ENCODE measurements around the gene CCR6. TPM values are rescaled to one million over a fixed set of nuclear protein-coding genes. Genes with fewer than 3 reads are reported as not detected.

Gene CCR6
- total RNA-seq, 4 donors from 2014 or later: 1.3 TPM; not detected in 3

GRCh38 chr6:167157863-167158262, 35.0 kb downstream of the CCR6 start, which contains the start of gene GPR31:
Gene GPR31 (minus strand): TSS chr6:167157980. CDS start chr6:167157831, 149 bp downstream.
- 74 to 83% methylated on average over 2 to 4 of the region's 4 CpGs for WGBS, 2 donors (ENCODE audit: low coverage in 1 of 2)
- intact Hi-C loops (cut with DNase I; ENCODE audit: low total_unique reads) (no loop called here), in situ Hi-C loops (cut with MboI; ENCODE audit: low pct_ligation_motif_present in 1 of 4, low pct_unique_long_range_greater_than_20kb in 1 of 4, low sequenced_read_pairs in 3 of 4) (no loop called here)
- TF ChIP-seq POLR2AphosphoS5 (IDR thresholded peaks at IDR 0.05) (no peak), POLR2A (IDR thresholded peaks at IDR 0.05) (no peak), EP300 (IDR thresholded peaks at IDR 0.05; ENCODE audit: low read depth) (no peak), CTCF (IDR thresholded peaks at IDR 0.05) (no peak)
- H3K4me1 ChIP-seq: no peaks in the 10 kb centered on the region
- no peaks in the 10 kb centered on the region for H3K36me3 ChIP-seq
- no peak within 1 kb of the TSS for H3K4me3 ChIP-seq
- H3K27me3 ChIP-seq: no peaks in the 10 kb centered on the region
- H3K9me3 ChIP-seq: no peaks in the 10 kb centered on the region
- H3K27ac ChIP-seq: no peak within 1 kb of the TSS
- DNase-seq: no peak

- TF ChIP-seq POLR2A (IDR thresholded peaks at IDR 0.05) (no peak), CTCF (IDR thresholded peaks at IDR 0.05) (no peak), POLR2AphosphoS5 (IDR thresholded peaks at IDR 0.05) (no peak), EP300 (IDR thresholded peaks at IDR 0.05; ENCODE audit: low read depth) (no peak)
- 91% methylated on average over 5 of the region's 5 CpGs; no CpG with 5 or more reads in 1 of the 2 donors for WGBS, 2 donors (ENCODE audit: low coverage in 1 of 2)
These were observed 39.1 kb downstream of the CCR6 start for GRCh38 chr6:167161851-167162467.

GRCh38 chr6:167162591-167162990, 39.7 kb downstream of the CCR6 start:
- no peaks in the 10 kb centered on the region for H3K36me3 ChIP-seq
- WGBS, 2 donors (ENCODE audit: low coverage in 1 of 2): 90 to 92% methylated on average over 2 to 12 of the region's 12 CpGs
- no peak for TF ChIP-seq POLR2AphosphoS5 (IDR thresholded peaks at IDR 0.05)
- no peak for TF ChIP-seq CTCF (IDR thresholded peaks at IDR 0.05)
- TF ChIP-seq POLR2A (IDR thresholded peaks at IDR 0.05): no peak
- no peak for TF ChIP-seq EP300 (IDR thresholded peaks at IDR 0.05; ENCODE audit: low read depth)
- no peaks in the 10 kb centered on the region for H3K4me1 ChIP-seq
- no peaks in the 10 kb centered on the region for H3K27me3 ChIP-seq
- no peak overlapping the region for H3K4me3 ChIP-seq
- no peak for DNase-seq
- intact Hi-C loops (cut with DNase I; ENCODE audit: low total_unique reads): no loop called here
- H3K9me3 ChIP-seq: no peaks in the 10 kb centered on the region
- in situ Hi-C loops (cut with MboI; ENCODE audit: low pct_ligation_motif_present in 1 of 4, low pct_unique_long_range_greater_than_20kb in 1 of 4, low sequenced_read_pairs in 3 of 4): no loop called here
- H3K27ac ChIP-seq: no peak overlapping the region

More at GRCh38 chr6:167161851-167162467, 39.1 kb downstream of the CCR6 start:
- in situ Hi-C loops (cut with MboI; ENCODE audit: low pct_ligation_motif_present in 1 of 4, low pct_unique_long_range_greater_than_20kb in 1 of 4, low sequenced_read_pairs in 3 of 4) (no loop called here), intact Hi-C loops (cut with DNase I; ENCODE audit: low total_unique reads) (no loop called here)
- no peaks in the 10 kb centered on the region for H3K9me3 ChIP-seq
- no peak overlapping the region for H3K4me3 ChIP-seq
- H3K27ac ChIP-seq: no peak overlapping the region
- H3K36me3 ChIP-seq: no peaks in the 10 kb centered on the region
- DNase-seq: no peak
- H3K27me3 ChIP-seq: no peaks in the 10 kb centered on the region
- no peaks in the 10 kb centered on the region for H3K4me1 ChIP-seq

GRCh38 chr6:167163476-167164011, 40.6 kb downstream of the CCR6 start:
- no peaks in the 10 kb centered on the region for H3K27me3 ChIP-seq
- 79 to 80% methylated on average over 3 to 9 of the region's 9 CpGs for WGBS, 2 donors (ENCODE audit: low coverage in 1 of 2)
- intact Hi-C loops (cut with DNase I; ENCODE audit: low total_unique reads): no loop called here

More at GRCh38 chr6:167163476-167164011, 40.6 kb downstream of the CCR6 start:
- Histone ChIP-seq H3K4me3 (no peak overlapping the region), H3K4me1 (no peaks in the 10 kb centered on the region), H3K36me3 (no peaks in the 10 kb centered on the region), H3K27ac (no peak overlapping the region), H3K9me3 (no peaks in the 10 kb centered on the region)
- in situ Hi-C loops (cut with MboI; ENCODE audit: low pct_ligation_motif_present in 1 of 4, low pct_unique_long_range_greater_than_20kb in 1 of 4, low sequenced_read_pairs in 3 of 4): no loop called here
- no peak for TF ChIP-seq CTCF (IDR thresholded peaks at IDR 0.05)
- no peak for TF ChIP-seq POLR2A (IDR thresholded peaks at IDR 0.05)
- no peak for TF ChIP-seq POLR2AphosphoS5 (IDR thresholded peaks at IDR 0.05)
- no peak for TF ChIP-seq EP300 (IDR thresholded peaks at IDR 0.05; ENCODE audit: low read depth)
- no peak for DNase-seq
